Adrenal gland (tissue), 5 donors: ENCODE measurements around the gene RGL1.

Experiments used
- POLR2A ChIP-seq, 2 donors: fragments of 450-650 bp; IDR thresholded peaks; one replicate each; pipeline ENCODE4 v1.6.1; 2017; ENCODE audit warnings: antibody characterized with exemption in 2 of 2, mild to moderate bottlenecking in 2 of 2, moderate library complexity in 1 of 2
- TF ChIP-seq, protein P1 (sequence below), 6 experiments: fragments of 450-650 bp in 4 of 6; fragments of 200-600 bp in 2 of 6; sonication (generic) in 1 of 6; IDR thresholded peaks; 1 replicate in 5 of 6; 2 replicates in 1 of 6; pipeline versions ENCODE4 v1.5.1 to v1.8.0; 2016 to 2021; ENCODE audit warnings: antibody characterized with exemption in 6 of 6, mild to moderate bottlenecking in 2 of 6, moderate library complexity in 1 of 6
- donor health status: DM: no; HTN: no; CAD: no.

DNA sequence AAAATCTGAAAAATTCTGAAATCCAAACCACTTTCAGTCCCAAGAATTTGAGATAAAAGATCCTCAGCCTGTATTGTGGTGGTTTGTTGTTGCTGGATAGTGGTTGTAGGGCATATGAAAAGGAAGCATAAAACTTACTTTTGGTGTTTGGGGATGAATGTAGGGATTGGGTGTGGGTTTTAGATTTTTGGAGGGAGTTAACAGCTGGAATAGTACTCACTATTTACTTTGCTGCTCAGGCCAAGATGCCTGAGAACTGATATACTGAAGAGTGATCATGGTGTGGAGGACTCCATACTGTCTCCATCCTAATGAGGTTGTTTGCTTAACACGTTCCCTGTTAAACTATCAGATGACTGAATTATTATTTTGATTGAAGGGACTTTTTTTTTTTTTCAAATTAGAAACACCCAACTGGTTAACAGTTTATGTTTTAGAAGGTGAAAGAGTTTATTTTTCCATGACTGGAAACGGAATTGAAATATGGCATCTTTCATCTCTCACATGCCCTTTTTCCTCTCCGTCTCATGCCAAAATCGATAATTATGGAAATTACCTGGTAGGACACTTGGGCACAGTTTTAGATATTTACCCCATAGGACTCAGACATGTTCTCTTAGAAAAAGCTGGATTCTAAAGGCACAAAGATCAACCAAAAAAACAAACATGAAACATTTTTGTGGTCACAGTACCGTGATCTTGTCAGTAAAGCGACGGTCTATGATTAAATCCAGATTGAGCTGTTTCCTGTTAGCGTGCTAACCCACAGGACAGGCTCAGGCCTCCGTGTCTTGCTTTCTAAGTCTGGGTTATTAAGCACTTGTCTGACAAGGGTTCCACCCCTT, 37.3 kb downstream of the RGL1 start:
- TF ChIP-seq, protein P1, sequence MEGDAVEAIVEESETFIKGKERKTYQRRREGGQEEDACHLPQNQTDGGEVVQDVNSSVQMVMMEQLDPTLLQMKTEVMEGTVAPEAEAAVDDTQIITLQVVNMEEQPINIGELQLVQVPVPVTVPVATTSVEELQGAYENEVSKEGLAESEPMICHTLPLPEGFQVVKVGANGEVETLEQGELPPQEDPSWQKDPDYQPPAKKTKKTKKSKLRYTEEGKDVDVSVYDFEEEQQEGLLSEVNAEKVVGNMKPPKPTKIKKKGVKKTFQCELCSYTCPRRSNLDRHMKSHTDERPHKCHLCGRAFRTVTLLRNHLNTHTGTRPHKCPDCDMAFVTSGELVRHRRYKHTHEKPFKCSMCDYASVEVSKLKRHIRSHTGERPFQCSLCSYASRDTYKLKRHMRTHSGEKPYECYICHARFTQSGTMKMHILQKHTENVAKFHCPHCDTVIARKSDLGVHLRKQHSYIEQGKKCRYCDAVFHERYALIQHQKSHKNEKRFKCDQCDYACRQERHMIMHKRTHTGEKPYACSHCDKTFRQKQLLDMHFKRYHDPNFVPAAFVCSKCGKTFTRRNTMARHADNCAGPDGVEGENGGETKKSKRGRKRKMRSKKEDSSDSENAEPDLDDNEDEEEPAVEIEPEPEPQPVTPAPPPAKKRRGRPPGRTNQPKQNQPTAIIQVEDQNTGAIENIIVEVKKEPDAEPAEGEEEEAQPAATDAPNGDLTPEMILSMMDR (IDR thresholded peaks at IDR 0.05) = no peak
- TF ChIP-seq POLR2A (IDR thresholded peaks at IDR 0.05) = no peak
